ENCODE measurements around the gene DNAH1.

The DNAH1 gene

GRCh38 chr3:52443791-52444687, 127.9 kb downstream of the DNAH1 start:
- TF ChIP-seq TCF12 (IDR thresholded peaks at IDR 0.05; ENCODE audit: low read depth) = no peak
- no peak for TF ChIP-seq EGR1 (IDR thresholded peaks at IDR 0.05)
- TF ChIP-seq RAD21 (IDR thresholded peaks at IDR 0.05; ENCODE audit: low read depth) = no peak
- no peak for TF ChIP-seq FOXM1 (IDR thresholded peaks at IDR 0.05; ENCODE audit: borderline replicate concordance, low read depth)

- TF ChIP-seq REST (IDR thresholded peaks at IDR 0.05; ENCODE audit: low read depth) (no peak), EP300 (IDR thresholded peaks at IDR 0.05; ENCODE audit: borderline replicate concordance) (no peak), NFIC (IDR thresholded peaks at IDR 0.05) (no peak), ZBTB7A (IDR thresholded peaks at IDR 0.05; ENCODE audit: low read depth) (no peak), YY1 (IDR thresholded peaks at IDR 0.05; ENCODE audit: low read depth) (peak; percentile 12; the same call in 1 of the 2 replicates), USF1 (IDR thresholded peaks at IDR 0.05) (no peak), RAD21 (IDR thresholded peaks at IDR 0.05; ENCODE audit: low read depth) (no peak), TAF1 (IDR thresholded peaks at IDR 0.05; ENCODE audit: low read depth) (peak; percentile 41; the same call in 1 of the 2 replicates), FOXM1 (IDR thresholded peaks at IDR 0.05; ENCODE audit: borderline replicate concordance, low read depth) (no peak), MAX (IDR thresholded peaks at IDR 0.05) (peak; percentile 50; the same call in 1 of the 2 replicates), TEAD4 (IDR thresholded peaks at IDR 0.05) (no peak), CREB1 (IDR thresholded peaks at IDR 0.05; ENCODE audit: low read depth) (no peak), CEBPB (IDR thresholded peaks at IDR 0.05) (no peak), TCF12 (IDR thresholded peaks at IDR 0.05; ENCODE audit: low read depth) (no peak), EGR1 (IDR thresholded peaks at IDR 0.05) (no peak)
Observed at GRCh38 chr3:52444860-52445793, 129.0 kb downstream of the DNAH1 start, which contains the start of gene SEMA3G. SEMA3G (minus strand) TSS chr3:52445103; CDS start chr3:52445027, 76 bp downstream.

GRCh38 chr3:52446042-52446441, 129.9 kb downstream of the DNAH1 start:
- TF ChIP-seq EP300 (IDR thresholded peaks at IDR 0.05; ENCODE audit: borderline replicate concordance) (no peak), FOXM1 (IDR thresholded peaks at IDR 0.05; ENCODE audit: borderline replicate concordance, low read depth) (no peak), MAX (IDR thresholded peaks at IDR 0.05) (no peak), RAD21 (IDR thresholded peaks at IDR 0.05; ENCODE audit: low read depth) (no peak), EGR1 (IDR thresholded peaks at IDR 0.05) (no peak), TCF12 (IDR thresholded peaks at IDR 0.05; ENCODE audit: low read depth) (no peak)

GRCh38 chr3:52446631-52447511, 130.8 kb downstream of the DNAH1 start:
- TF ChIP-seq ZBTB7A (IDR thresholded peaks at IDR 0.05; ENCODE audit: low read depth) = 0 out of 2 replicates have a peak, but pooled peaks have one; percentile 20
- no peak for TF ChIP-seq EP300 (IDR thresholded peaks at IDR 0.05; ENCODE audit: borderline replicate concordance)
- peak; percentile 98 for TF ChIP-seq RAD21 (IDR thresholded peaks at IDR 0.05; ENCODE audit: low read depth)
- peak; percentile 50; the same call in 1 of the 2 replicates for TF ChIP-seq MAX (IDR thresholded peaks at IDR 0.05)

- no peak for TF ChIP-seq ZBTB7A (IDR thresholded peaks at IDR 0.05; ENCODE audit: low read depth)
- no peak for TF ChIP-seq NFIC (IDR thresholded peaks at IDR 0.05)
- TF ChIP-seq EGR1 (IDR thresholded peaks at IDR 0.05) = no peak
- TF ChIP-seq YY1 (IDR thresholded peaks at IDR 0.05; ENCODE audit: low read depth) = no peak
- no peak for TF ChIP-seq TEAD4 (IDR thresholded peaks at IDR 0.05)
- no peak for TF ChIP-seq TAF1 (IDR thresholded peaks at IDR 0.05; ENCODE audit: low read depth)
- TF ChIP-seq CREB1 (IDR thresholded peaks at IDR 0.05; ENCODE audit: low read depth) = no peak
- TF ChIP-seq CEBPB (IDR thresholded peaks at IDR 0.05) = no peak
- no peak for TF ChIP-seq USF1 (IDR thresholded peaks at IDR 0.05)
- TF ChIP-seq EP300 (IDR thresholded peaks at IDR 0.05; ENCODE audit: borderline replicate concordance) = no peak
- no peak for TF ChIP-seq FOXM1 (IDR thresholded peaks at IDR 0.05; ENCODE audit: borderline replicate concordance, low read depth)
- TF ChIP-seq RAD21 (IDR thresholded peaks at IDR 0.05; ENCODE audit: low read depth) = no peak
- no peak for TF ChIP-seq REST (IDR thresholded peaks at IDR 0.05; ENCODE audit: low read depth)
- no peak for TF ChIP-seq TCF12 (IDR thresholded peaks at IDR 0.05; ENCODE audit: low read depth)
- no peak for TF ChIP-seq MAX (IDR thresholded peaks at IDR 0.05)
Observed at GRCh38 chr3:52447512-52448355, 131.6 kb downstream of the DNAH1 start.

All from Ishikawa (cell line).